ENCODE results near the gene C1QA.

The C1QA gene

DNA sequence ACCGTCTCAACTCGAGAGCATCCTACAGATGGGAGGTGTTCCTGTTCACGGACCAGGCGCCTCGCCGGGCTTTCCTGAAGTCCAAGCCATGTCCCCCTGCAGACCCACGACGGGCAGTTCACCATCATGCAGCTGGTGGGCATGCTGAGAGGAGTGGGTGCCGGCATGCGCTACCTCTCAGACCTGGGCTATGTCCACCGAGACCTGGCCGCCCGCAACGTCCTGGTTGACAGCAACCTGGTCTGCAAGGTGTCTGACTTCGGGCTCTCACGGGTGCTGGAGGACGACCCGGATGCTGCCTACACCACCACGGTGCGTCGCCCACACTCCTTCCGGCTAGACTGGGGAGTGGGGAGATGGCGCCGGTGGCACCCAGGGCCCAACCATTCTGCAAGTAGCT is 37.7 kb upstream of the C1QA start:
- H3K4me1 ChIP-seq (ENCODE audit: control insufficient read depth in 1 of 2, insufficient read depth in 2 of 2, low read length in 2 of 2) = no peaks in the 10 kb centered on the region
- H3K9ac ChIP-seq (ENCODE audit: low read depth in 1 of 2, low read length in 2 of 2) = no peak overlapping the region
- H3K27ac ChIP-seq (ENCODE audit: low read depth, low read length) = no peak overlapping the region
- no peaks in the 10 kb centered on the region for H3K36me3 ChIP-seq (ENCODE audit: control insufficient read depth in 1 of 2, insufficient read depth in 2 of 2, low read length in 2 of 2)
- peaks cover 14 to 21% of the 10 kb centered on the region in 2 donors for H3K27me3 ChIP-seq (ENCODE audit: control insufficient read depth in 1 of 2, insufficient read depth in 2 of 2, low read length in 2 of 2)
- H3K4me3 ChIP-seq (ENCODE audit: low read depth in 1 of 2, low read length in 2 of 2) = no peak overlapping the region
- H3K9me3 ChIP-seq (ENCODE audit: control insufficient read depth in 1 of 2, low read length in 2 of 2) = no peaks in the 10 kb centered on the region

DNA sequence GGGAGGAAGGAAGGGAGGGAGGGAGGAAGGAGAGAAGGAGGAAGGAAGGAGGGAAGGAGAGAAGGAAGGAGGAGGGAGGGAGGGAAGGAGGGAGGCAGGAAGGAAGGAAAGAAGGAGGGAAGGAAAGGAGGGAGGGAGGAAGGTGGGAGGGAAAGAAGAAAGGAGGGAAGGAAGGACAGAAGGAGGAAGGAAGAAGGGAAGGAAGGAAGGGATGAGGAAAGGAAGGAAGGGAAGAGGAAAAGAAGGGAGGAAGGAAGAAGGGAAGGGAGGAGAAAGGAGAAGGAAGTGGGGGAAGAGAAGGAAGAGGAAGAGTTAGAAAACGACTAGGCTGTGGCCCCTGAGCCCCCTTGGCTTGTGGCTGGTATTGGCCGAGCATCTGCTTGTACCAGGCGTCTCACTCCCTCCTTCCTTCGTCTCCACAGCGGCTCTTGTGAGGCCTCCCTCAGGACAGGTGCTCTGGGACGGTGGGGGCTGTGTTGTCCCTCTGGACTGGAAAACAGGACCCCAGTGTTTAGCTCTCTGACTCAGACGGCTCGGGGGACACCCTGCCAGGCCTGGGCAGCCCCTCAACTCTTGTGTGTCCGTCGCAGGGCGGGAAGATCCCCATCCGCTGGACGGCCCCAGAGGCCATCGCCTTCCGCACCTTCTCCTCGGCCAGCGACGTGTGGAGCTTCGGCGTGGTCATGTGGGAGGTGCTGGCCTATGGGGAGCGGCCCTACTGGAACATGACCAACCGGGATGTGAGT is 36.2 kb upstream of the C1QA start:
- no peaks in the 10 kb centered on the region for H3K4me1 ChIP-seq (ENCODE audit: control insufficient read depth in 1 of 2, insufficient read depth in 2 of 2, low read length in 2 of 2)
- H3K9me3 ChIP-seq (ENCODE audit: control insufficient read depth in 1 of 2, low read length in 2 of 2) = no peaks in the 10 kb centered on the region
- no peaks in the 10 kb centered on the region for H3K36me3 ChIP-seq (ENCODE audit: control insufficient read depth in 1 of 2, insufficient read depth in 2 of 2, low read length in 2 of 2)
- no peak overlapping the region for H3K4me3 ChIP-seq (ENCODE audit: low read depth in 1 of 2, low read length in 2 of 2)
- peaks cover 5 to 17% of the 10 kb centered on the region in 2 donors for H3K27me3 ChIP-seq (ENCODE audit: control insufficient read depth in 1 of 2, insufficient read depth in 2 of 2, low read length in 2 of 2)
- H3K9ac ChIP-seq (ENCODE audit: low read depth in 1 of 2, low read length in 2 of 2) = no peak overlapping the region
- no peak overlapping the region for H3K27ac ChIP-seq (ENCODE audit: low read depth, low read length)

DNA sequence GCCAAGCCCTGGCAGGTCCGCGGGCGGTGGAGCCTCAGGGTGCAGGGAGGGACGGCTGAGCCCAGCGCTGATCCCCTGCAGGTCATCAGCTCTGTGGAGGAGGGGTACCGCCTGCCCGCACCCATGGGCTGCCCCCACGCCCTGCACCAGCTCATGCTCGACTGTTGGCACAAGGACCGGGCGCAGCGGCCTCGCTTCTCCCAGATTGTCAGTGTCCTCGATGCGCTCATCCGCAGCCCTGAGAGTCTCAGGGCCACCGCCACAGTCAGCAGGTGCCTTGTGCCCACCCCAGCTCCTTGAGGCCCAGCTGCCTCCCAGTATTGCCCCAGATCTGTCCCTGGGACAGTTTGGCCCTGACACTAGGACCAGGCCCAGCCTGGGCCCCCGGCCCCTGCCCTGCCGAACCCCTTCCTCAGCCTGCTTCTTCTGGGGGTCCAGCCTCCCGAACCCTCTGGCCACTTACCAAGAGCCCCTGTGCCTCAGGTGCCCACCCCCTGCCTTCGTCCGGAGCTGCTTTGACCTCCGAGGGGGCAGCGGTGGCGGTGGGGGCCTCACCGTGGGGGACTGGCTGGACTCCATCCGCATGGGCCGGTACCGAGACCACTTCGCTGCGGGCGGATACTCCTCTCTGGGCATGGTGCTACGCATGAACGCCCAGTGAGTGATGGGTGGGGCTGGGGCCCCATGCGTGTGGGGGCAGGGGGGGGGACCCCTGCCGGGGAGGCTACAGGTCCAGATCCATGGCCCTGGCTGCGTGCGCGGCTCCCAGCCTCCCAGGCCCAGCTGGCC is 35.4 kb upstream of the C1QA start:
- H3K36me3 ChIP-seq (ENCODE audit: control insufficient read depth in 1 of 2, insufficient read depth in 2 of 2, low read length in 2 of 2) = no peaks in the 10 kb centered on the region

DNA sequence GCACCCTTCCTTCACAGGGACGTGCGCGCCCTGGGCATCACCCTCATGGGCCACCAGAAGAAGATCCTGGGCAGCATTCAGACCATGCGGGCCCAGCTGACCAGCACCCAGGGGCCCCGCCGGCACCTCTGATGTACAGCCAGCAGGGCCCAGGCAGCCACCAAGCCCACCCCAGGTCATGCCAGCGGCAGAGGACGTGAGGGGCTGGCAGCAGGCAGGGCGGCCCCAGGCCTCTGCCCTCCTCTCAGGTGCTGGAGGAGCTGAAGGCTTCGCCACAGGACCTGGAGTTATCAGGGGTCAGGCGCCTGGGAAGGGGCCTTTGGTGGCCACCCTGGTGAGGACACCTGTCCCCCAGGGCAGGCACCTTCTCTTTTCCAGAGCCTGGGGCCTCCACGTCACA is 34.8 kb upstream of the C1QA start:
- H3K9me3 ChIP-seq (ENCODE audit: control insufficient read depth in 1 of 2, low read length in 2 of 2) = no peaks in the 10 kb centered on the region
- H3K4me3 ChIP-seq (ENCODE audit: low read depth in 1 of 2, low read length in 2 of 2) = no peak overlapping the region
- H3K4me1 ChIP-seq (ENCODE audit: control insufficient read depth in 1 of 2, insufficient read depth in 2 of 2, low read length in 2 of 2) = no peaks in the 10 kb centered on the region
- H3K36me3 ChIP-seq (ENCODE audit: control insufficient read depth in 1 of 2, insufficient read depth in 2 of 2, low read length in 2 of 2) = no peaks in the 10 kb centered on the region
- H3K27me3 ChIP-seq (ENCODE audit: control insufficient read depth in 1 of 2, insufficient read depth in 2 of 2, low read length in 2 of 2) = peaks cover 0 to 13% of the 10 kb centered on the region in 2 donors
- no peak overlapping the region for H3K9ac ChIP-seq (ENCODE audit: low read depth in 1 of 2, low read length in 2 of 2)
- H3K27ac ChIP-seq (ENCODE audit: low read depth, low read length) = no peak overlapping the region

More for the DNA sequence above, 35.4 kb upstream of the C1QA start:
- Histone ChIP-seq H3K27me3 (ENCODE audit: control insufficient read depth in 1 of 2, insufficient read depth in 2 of 2, low read length in 2 of 2) (peaks cover 0 to 13% of the 10 kb centered on the region in 2 donors), H3K9me3 (ENCODE audit: control insufficient read depth in 1 of 2, low read length in 2 of 2) (no peaks in the 10 kb centered on the region), H3K4me1 (ENCODE audit: control insufficient read depth in 1 of 2, insufficient read depth in 2 of 2, low read length in 2 of 2) (no peaks in the 10 kb centered on the region), H3K27ac (ENCODE audit: low read depth, low read length) (no peak overlapping the region), H3K9ac (ENCODE audit: low read depth in 1 of 2, low read length in 2 of 2) (no peak overlapping the region), H3K4me3 (ENCODE audit: low read depth in 1 of 2, low read length in 2 of 2) (no peak overlapping the region)

DNA sequence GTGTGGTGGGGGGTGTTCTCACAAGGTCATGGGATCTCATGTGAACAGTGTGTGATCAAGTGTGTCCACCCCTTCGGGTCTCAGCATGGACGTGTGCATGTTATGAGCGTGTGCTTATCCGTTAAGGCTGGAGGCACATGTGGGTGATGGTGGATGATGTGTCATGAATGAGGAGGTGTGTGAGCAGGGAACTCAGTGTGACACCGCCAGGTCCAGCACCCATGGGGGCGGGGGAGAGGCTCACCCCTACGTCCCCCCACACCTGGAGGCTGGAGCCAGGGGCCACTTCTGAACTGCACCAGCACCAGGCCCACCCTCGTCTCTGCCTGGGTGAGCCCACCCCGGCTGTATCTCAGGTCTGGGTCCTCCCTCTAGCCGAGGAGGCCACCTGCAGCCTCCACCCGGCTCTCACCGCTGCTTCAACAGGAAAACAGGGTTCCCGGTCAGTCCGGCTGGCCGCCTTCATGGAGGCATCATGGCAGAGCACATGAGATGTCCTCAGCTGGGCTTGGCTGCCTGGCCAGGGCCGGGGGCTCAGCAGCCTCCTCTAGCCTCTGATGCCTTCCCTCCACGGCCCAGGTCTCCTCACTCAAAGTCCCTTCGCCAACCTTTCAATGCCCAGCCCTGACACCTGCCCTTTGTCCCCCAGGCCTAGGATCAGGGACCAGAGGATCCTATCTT is 34.2 kb upstream of the C1QA start:
- no peaks in the 10 kb centered on the region for H3K36me3 ChIP-seq (ENCODE audit: control insufficient read depth in 1 of 2, insufficient read depth in 2 of 2, low read length in 2 of 2)
- H3K27ac ChIP-seq (ENCODE audit: low read depth, low read length) = no peak overlapping the region
- H3K9ac ChIP-seq (ENCODE audit: low read depth in 1 of 2, low read length in 2 of 2) = no peak overlapping the region
- H3K4me3 ChIP-seq (ENCODE audit: low read depth in 1 of 2, low read length in 2 of 2) = no peak overlapping the region
- no peaks in the 10 kb centered on the region for H3K9me3 ChIP-seq (ENCODE audit: control insufficient read depth in 1 of 2, low read length in 2 of 2)
- no peaks in the 10 kb centered on the region for H3K4me1 ChIP-seq (ENCODE audit: control insufficient read depth in 1 of 2, insufficient read depth in 2 of 2, low read length in 2 of 2)
- H3K27me3 ChIP-seq (ENCODE audit: control insufficient read depth in 1 of 2, insufficient read depth in 2 of 2, low read length in 2 of 2) = peaks cover 0 to 13% of the 10 kb centered on the region in 2 donors

DNA sequence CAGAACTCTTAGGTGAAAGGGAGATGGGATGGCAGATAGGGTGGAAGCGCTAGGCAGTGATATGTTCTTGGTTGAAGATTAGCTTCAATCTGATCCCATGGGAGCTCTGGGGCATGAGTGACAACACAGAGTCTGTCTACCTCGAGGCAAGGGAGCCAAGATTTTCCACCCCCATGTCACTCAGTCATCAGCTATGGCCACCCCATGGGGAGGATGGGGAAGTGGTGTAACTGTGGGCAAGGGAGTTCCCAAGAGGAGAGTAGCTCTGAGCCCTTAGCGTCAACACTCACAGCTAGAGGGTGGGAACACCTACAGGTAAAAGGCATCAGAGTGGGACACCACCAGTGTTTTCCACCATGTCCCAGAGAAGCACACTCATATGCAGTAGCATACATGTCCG is 30.3 kb upstream of the C1QA start:
- Histone ChIP-seq H3K4me1 (ENCODE audit: control insufficient read depth in 1 of 2, insufficient read depth in 2 of 2, low read length in 2 of 2) (no peaks in the 10 kb centered on the region), H3K36me3 (ENCODE audit: control insufficient read depth in 1 of 2, insufficient read depth in 2 of 2, low read length in 2 of 2) (no peaks in the 10 kb centered on the region), H3K9ac (ENCODE audit: low read depth in 1 of 2, low read length in 2 of 2) (no peak overlapping the region), H3K9me3 (ENCODE audit: control insufficient read depth in 1 of 2, low read length in 2 of 2) (no peaks in the 10 kb centered on the region), H3K4me3 (ENCODE audit: low read depth in 1 of 2, low read length in 2 of 2) (no peak overlapping the region), H3K27ac (ENCODE audit: low read depth, low read length) (no peak overlapping the region), H3K27me3 (ENCODE audit: control insufficient read depth in 1 of 2, insufficient read depth in 2 of 2, low read length in 2 of 2) (peaks cover 8 to 13% of the 10 kb centered on the region in 2 donors)

DNA sequence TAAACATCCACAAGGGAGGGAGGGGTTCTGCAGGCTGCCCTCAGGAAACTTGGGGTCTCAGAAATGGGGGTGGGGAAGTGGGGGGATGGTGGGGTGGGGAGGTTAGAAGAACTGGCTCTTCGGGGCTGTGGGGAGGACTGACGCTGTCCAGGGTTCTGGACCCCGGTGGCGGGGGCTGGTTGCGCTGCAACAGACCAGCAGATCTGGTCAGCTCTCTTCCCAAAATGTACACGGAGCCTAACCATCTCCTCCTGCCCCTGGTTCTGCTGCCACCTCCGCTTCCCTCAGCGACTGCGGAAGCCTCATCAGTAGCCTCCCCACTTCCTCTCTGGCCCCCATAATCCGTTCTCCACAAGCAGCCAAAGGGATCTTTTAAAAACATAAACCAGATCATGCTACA is 29.3 kb upstream of the C1QA start:
- Histone ChIP-seq H3K4me1 (ENCODE audit: control insufficient read depth in 1 of 2, insufficient read depth in 2 of 2, low read length in 2 of 2) (no peaks in the 10 kb centered on the region), H3K27ac (ENCODE audit: low read depth, low read length) (no peak overlapping the region), H3K9ac (ENCODE audit: low read depth in 1 of 2, low read length in 2 of 2) (no peak overlapping the region), H3K4me3 (ENCODE audit: low read depth in 1 of 2, low read length in 2 of 2) (no peak overlapping the region), H3K9me3 (ENCODE audit: control insufficient read depth in 1 of 2, low read length in 2 of 2) (no peaks in the 10 kb centered on the region), H3K36me3 (ENCODE audit: control insufficient read depth in 1 of 2, insufficient read depth in 2 of 2, low read length in 2 of 2) (no peaks in the 10 kb centered on the region), H3K27me3 (ENCODE audit: control insufficient read depth in 1 of 2, insufficient read depth in 2 of 2, low read length in 2 of 2) (peaks cover 8 to 13% of the 10 kb centered on the region in 2 donors)

DNA sequence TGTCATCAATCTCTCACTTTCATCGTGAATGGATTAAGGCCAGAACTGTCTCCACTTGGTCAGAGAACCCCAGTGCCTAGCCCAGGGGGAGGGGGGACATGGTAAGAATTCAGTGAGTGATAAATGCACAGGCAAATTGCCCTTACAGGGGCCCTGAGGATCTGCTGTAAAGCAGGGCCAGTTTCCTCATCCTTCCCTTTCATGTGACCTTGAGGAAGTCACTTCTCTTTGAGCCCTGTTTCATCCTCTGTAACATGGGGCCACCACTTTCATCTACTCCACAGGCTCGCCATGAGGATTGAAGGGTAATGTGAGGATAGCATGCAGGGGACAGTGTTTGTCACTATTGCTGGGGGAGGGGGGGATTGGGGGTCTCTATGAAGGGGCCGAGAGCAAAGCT is 28.1 kb upstream of the C1QA start:
- Histone ChIP-seq H3K9me3 (ENCODE audit: control insufficient read depth in 1 of 2, low read length in 2 of 2) (no peaks in the 10 kb centered on the region), H3K27me3 (ENCODE audit: control insufficient read depth in 1 of 2, insufficient read depth in 2 of 2, low read length in 2 of 2) (peaks cover 8 to 13% of the 10 kb centered on the region in 2 donors), H3K9ac (ENCODE audit: low read depth in 1 of 2, low read length in 2 of 2) (no peak overlapping the region), H3K36me3 (ENCODE audit: control insufficient read depth in 1 of 2, insufficient read depth in 2 of 2, low read length in 2 of 2) (no peaks in the 10 kb centered on the region), H3K27ac (ENCODE audit: low read depth, low read length) (no peak overlapping the region), H3K4me1 (ENCODE audit: control insufficient read depth in 1 of 2, insufficient read depth in 2 of 2, low read length in 2 of 2) (no peaks in the 10 kb centered on the region), H3K4me3 (ENCODE audit: low read depth in 1 of 2, low read length in 2 of 2) (no peak overlapping the region)

DNA sequence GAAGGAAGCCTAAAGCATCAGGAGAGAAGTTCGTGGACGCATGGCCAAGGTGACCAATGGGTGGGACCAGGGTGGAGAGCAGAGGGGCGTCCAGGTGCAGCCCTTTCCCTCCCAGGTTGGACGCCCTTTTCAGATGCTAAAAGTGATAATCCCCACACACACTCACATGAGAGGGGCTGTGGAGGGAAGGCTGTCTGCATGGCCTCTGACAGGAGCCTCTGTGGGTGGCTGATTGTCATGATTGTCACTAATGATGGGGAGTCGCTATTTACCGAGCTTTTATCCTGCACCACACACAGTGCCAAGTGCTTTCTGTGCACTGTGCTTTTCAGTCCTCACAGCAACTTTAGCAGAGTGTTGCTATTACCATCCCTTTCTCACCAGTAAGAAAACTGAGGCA is 27.1 kb upstream of the C1QA start:
- H3K36me3 ChIP-seq (ENCODE audit: control insufficient read depth in 1 of 2, insufficient read depth in 2 of 2, low read length in 2 of 2) = no peaks in the 10 kb centered on the region
- H3K4me1 ChIP-seq (ENCODE audit: control insufficient read depth in 1 of 2, insufficient read depth in 2 of 2, low read length in 2 of 2) = no peaks in the 10 kb centered on the region
- H3K27me3 ChIP-seq (ENCODE audit: control insufficient read depth in 1 of 2, insufficient read depth in 2 of 2, low read length in 2 of 2) = peaks cover 5 to 8% of the 10 kb centered on the region in 2 donors
- no peak overlapping the region for H3K27ac ChIP-seq (ENCODE audit: low read depth, low read length)
- no peak overlapping the region for H3K9ac ChIP-seq (ENCODE audit: low read depth in 1 of 2, low read length in 2 of 2)
- H3K4me3 ChIP-seq (ENCODE audit: low read depth in 1 of 2, low read length in 2 of 2) = no peak overlapping the region
- H3K9me3 ChIP-seq (ENCODE audit: control insufficient read depth in 1 of 2, low read length in 2 of 2) = no peaks in the 10 kb centered on the region

DNA sequence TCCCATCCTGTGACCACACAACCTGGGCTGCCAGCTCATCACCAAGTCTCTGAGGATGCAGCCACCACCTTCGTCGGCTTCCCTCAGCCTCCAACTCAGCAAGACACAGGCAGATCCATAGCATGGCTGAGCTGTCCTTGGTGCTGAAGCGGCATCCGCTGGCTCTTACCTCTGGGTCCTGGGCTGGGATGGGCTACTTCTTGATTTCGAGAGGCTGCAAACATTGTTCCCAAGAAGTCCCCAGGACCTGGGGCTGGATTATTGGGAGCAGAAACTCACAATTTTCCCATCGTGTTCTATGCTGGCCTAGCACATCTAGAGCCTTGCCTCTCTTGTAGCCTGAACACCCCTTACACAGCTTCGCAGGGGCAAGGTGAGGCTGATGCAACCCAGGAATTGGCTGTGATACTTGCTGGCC is 24.9 kb upstream of the C1QA start:
- H3K36me3 ChIP-seq (ENCODE audit: control insufficient read depth in 1 of 2, insufficient read depth in 2 of 2, low read length in 2 of 2) = no peaks in the 10 kb centered on the region
- H3K4me1 ChIP-seq (ENCODE audit: control insufficient read depth in 1 of 2, insufficient read depth in 2 of 2, low read length in 2 of 2) = no peaks in the 10 kb centered on the region
- no peaks in the 10 kb centered on the region for H3K9me3 ChIP-seq (ENCODE audit: control insufficient read depth in 1 of 2, low read length in 2 of 2)
- no peak overlapping the region for H3K4me3 ChIP-seq (ENCODE audit: low read depth in 1 of 2, low read length in 2 of 2)
- H3K27ac ChIP-seq (ENCODE audit: low read depth, low read length) = no peak overlapping the region
- H3K9ac ChIP-seq (ENCODE audit: low read depth in 1 of 2, low read length in 2 of 2) = no peak overlapping the region
- peaks cover 8 to 15% of the 10 kb centered on the region in 2 donors for H3K27me3 ChIP-seq (ENCODE audit: control insufficient read depth in 1 of 2, insufficient read depth in 2 of 2, low read length in 2 of 2)

Measured in duodenal mucosa (tissue), 2 donors.